K562 (cell line): Measurements from ENCODE around the gene ANAPC2. TPM values are rescaled to one million over a fixed set of nuclear protein-coding genes. Genes with fewer than 3 reads are reported as not detected.

Experiments used
- DMBX1 ChIP-seq: fragments of 250-450 bp; sonication (Bioruptor Pico); IDR thresholded peaks from 2 replicates; pipeline ENCODE4 v1.8.0; 2022; ENCODE audit warnings: inconsistent platforms, mild to moderate bottlenecking, moderate library complexity, borderline replicate concordance
- ERF ChIP-seq: fragments of 450-650 bp; formaldehyde crosslinking; IDR thresholded peaks from 2 replicates; pipeline ENCODE4 v1.4.0; 2020; ENCODE audit warnings: mild to moderate bottlenecking, mixed read lengths
- EWSR1 ChIP-seq: fragments of 450-650 bp; IDR thresholded peaks from 2 replicates; pipeline ENCODE4 v1.6.1; 2018; ENCODE audit warnings: borderline replicate concordance, mild to moderate bottlenecking, low read depth, moderate library complexity; ENCODE audit not compliant: partially characterized antibody
- KLF10 ChIP-seq: fragments of 250-450 bp; sonication (Bioruptor Pico); IDR thresholded peaks from 2 replicates; pipeline ENCODE4 v1.6.1; 2021; ENCODE audit warnings: matching md5 sums
- RBM17 ChIP-seq: fragments of 200-400 bp; formaldehyde crosslinking; IDR thresholded peaks from 2 replicates; pipeline ENCODE4 v1.6.1; 2017; ENCODE audit warnings: low read depth, mild to moderate bottlenecking, low read length, borderline replicate concordance
- XRCC5 ChIP-seq: fragments of 200-400 bp; formaldehyde crosslinking; IDR thresholded peaks from 2 replicates; pipeline ENCODE4 v1.6.1; 2017; ENCODE audit warnings: low read depth, mild to moderate bottlenecking, low read length
- ZNF699 ChIP-seq: fragments of 250-450 bp; sonication (Bioruptor Pico); IDR thresholded peaks from 2 replicates; pipeline ENCODE4 v1.8.0; 2021; ENCODE audit warnings: mild to moderate bottlenecking, moderate library complexity; ENCODE audit not compliant: insufficient replicate concordance
- polyA plus RNA-seq, 8 experiments: library from polyadenylated mRNA; depleted of rRNA in 4 of 8; stranded (reverse) in 5 of 8; unstranded in 3 of 8; fragments of >200 nt; fragmentation: Nextera tagmentation in 2 of 8; fragmentation: Illumina TruSeq in 1 of 8; extraction: Ambion mirVana in 2 of 8; extraction: Trizol in 1 of 8; gene quantifications; 2 replicates each; pipeline versions ENCODE4 v1.2.1 to v1.2.3, GENCODE V29; 2011 to 2014; ENCODE audit warnings: inconsistent platforms in 1 of 8, missing spikeins in 1 of 8
- total RNA-seq, 7 experiments: library from RNA; depleted of rRNA in 6 of 7; stranded (reverse); fragments of >200 nt in 6 of 7; fragmentation: Illumina TruSeq in 2 of 7; extraction: Trizol in 2 of 7; gene quantifications; 2 replicates each; pipeline versions ENCODE4 v1.2.1 to v1.2.3, GENCODE V29; 2011 to 2021; ENCODE audit warnings: low replicate concordance in 1 of 7
- TF ChIP-seq, protein P1 (sequence below): IDR thresholded peaks from 2 replicates; pipeline ENCODE4 v1.6.1; 2016; ENCODE audit warnings: missing genetic modification characterization, missing compliant biosample characterization
- TF ChIP-seq, protein P2 (sequence below): fragments of 450-650 bp; IDR thresholded peaks from 2 replicates; pipeline ENCODE4 v1.6.1; 2017; ENCODE audit warnings: antibody characterized with exemption
- TF ChIP-seq, protein P3 (sequence below): fragments of 200-800 bp; sonication (Bioruptor generic); IDR thresholded peaks from 2 replicates; pipeline ENCODE4 v1.6.1; 2017; ENCODE audit warnings: missing genetic modification characterization, missing compliant biosample characterization
- TF ChIP-seq, protein P4 (sequence below): fragments of 450-650 bp; formaldehyde crosslinking; IDR thresholded peaks from 2 replicates; pipeline ENCODE4 v1.4.0; 2022; ENCODE audit warnings: mild to moderate bottlenecking, moderate library complexity
- TF ChIP-seq, protein P5 (sequence below): sonication (generic); formaldehyde crosslinking; IDR thresholded peaks from 2 replicates; pipeline ENCODE4 v1.4.0; 2020; ENCODE audit warnings: mild to moderate bottlenecking, missing genetic modification reagents
- TF ChIP-seq, protein P6 (sequence below): fragments of 450-650 bp; IDR thresholded peaks from 2 replicates; pipeline ENCODE4 v1.6.1; 2017; ENCODE audit warnings: antibody characterized with exemption, mild to moderate bottlenecking

Gene ANAPC2
- total and polyA plus RNA-seq, 9 of the 15 experiments (the other 6 are each of a cell fraction or from before 2014, with no cell fraction given) = 0.11 to 56.5 (median 17.1) TPM; not detected in 1

DNA sequence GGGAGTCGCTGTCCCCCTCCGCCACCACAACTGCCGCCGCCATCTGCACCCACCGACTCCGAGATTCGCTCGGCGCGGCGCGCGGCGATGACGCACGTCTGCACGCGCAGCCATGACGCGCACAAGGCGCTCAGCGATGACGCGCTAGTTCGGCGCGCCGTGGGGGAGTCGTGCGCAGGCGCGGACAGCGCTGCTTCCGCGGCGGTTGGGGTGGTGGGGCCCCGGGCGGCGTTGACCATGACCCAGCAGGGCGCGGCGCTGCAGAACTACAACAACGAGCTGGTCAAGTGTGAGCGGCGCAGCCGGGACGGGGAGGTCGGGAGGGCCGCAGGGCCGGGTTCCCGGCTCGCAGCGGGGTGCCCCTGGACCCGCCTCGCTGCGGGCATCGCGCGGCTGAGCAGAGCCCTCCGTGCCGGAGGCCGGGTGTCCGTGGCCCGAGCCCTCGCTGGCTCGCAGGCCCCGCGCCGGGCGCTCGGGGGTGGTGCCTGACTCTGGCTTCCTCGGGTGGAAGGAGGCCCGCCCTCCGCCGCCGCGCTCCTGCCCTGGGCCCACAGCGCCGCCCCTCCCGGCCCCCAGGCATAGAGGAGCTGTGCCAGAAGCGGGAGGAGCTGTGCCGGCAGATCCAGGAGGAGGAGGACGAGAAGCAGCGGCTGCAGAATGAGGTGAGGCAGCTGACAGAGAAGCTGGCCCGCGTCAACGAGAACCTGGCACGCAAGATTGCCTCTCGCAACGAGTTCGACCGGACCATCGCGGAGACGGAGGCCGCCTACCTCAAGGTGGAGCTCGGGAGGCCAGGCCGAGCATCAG is at the start of gene ANAPC2, which contains the start of gene SSNA1 (continued):
- TF ChIP-seq ZNF699 = no peak
- TF ChIP-seq, protein P1, sequence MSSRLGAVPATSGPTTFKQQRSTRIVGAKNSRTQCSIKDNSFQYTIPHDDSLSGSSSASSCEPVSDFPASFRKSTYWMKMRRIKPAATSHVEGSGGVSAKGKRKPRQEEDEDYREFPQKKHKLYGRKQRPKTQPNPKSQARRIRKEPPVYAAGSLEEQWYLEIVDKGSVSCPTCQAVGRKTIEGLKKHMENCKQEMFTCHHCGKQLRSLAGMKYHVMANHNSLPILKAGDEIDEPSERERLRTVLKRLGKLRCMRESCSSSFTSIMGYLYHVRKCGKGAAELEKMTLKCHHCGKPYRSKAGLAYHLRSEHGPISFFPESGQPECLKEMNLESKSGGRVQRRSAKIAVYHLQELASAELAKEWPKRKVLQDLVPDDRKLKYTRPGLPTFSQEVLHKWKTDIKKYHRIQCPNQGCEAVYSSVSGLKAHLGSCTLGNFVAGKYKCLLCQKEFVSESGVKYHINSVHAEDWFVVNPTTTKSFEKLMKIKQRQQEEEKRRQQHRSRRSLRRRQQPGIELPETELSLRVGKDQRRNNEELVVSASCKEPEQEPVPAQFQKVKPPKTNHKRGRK (tag) = no peak
- no peak for TF ChIP-seq EWSR1
- TF ChIP-seq RBM17 = no peak
- TF ChIP-seq, protein P2, sequence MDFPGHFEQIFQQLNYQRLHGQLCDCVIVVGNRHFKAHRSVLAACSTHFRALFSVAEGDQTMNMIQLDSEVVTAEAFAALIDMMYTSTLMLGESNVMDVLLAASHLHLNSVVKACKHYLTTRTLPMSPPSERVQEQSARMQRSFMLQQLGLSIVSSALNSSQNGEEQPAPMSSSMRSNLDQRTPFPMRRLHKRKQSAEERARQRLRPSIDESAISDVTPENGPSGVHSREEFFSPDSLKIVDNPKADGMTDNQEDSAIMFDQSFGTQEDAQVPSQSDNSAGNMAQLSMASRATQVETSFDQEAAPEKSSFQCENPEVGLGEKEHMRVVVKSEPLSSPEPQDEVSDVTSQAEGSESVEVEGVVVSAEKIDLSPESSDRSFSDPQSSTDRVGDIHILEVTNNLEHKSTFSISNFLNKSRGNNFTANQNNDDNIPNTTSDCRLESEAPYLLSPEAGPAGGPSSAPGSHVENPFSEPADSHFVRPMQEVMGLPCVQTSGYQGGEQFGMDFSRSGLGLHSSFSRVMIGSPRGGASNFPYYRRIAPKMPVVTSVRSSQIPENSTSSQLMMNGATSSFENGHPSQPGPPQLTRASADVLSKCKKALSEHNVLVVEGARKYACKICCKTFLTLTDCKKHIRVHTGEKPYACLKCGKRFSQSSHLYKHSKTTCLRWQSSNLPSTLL = no peak
- peak; percentile 55; the same call in 1 of the 2 replicates for TF ChIP-seq XRCC5
- no peak for TF ChIP-seq KLF10 (CRISPR knock-in tag)
- TF ChIP-seq, protein P3, sequence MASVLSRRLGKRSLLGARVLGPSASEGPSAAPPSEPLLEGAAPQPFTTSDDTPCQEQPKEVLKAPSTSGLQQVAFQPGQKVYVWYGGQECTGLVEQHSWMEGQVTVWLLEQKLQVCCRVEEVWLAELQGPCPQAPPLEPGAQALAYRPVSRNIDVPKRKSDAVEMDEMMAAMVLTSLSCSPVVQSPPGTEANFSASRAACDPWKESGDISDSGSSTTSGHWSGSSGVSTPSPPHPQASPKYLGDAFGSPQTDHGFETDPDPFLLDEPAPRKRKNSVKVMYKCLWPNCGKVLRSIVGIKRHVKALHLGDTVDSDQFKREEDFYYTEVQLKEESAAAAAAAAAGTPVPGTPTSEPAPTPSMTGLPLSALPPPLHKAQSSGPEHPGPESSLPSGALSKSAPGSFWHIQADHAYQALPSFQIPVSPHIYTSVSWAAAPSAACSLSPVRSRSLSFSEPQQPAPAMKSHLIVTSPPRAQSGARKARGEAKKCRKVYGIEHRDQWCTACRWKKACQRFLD (CRISPR knock-in tag) = 0 out of 2 replicates have a peak, but pooled peaks have one; percentile 51
- TF ChIP-seq, protein P4, sequence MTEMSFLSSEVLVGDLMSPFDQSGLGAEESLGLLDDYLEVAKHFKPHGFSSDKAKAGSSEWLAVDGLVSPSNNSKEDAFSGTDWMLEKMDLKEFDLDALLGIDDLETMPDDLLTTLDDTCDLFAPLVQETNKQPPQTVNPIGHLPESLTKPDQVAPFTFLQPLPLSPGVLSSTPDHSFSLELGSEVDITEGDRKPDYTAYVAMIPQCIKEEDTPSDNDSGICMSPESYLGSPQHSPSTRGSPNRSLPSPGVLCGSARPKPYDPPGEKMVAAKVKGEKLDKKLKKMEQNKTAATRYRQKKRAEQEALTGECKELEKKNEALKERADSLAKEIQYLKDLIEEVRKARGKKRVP = no peak
- TF ChIP-seq, protein P5, sequence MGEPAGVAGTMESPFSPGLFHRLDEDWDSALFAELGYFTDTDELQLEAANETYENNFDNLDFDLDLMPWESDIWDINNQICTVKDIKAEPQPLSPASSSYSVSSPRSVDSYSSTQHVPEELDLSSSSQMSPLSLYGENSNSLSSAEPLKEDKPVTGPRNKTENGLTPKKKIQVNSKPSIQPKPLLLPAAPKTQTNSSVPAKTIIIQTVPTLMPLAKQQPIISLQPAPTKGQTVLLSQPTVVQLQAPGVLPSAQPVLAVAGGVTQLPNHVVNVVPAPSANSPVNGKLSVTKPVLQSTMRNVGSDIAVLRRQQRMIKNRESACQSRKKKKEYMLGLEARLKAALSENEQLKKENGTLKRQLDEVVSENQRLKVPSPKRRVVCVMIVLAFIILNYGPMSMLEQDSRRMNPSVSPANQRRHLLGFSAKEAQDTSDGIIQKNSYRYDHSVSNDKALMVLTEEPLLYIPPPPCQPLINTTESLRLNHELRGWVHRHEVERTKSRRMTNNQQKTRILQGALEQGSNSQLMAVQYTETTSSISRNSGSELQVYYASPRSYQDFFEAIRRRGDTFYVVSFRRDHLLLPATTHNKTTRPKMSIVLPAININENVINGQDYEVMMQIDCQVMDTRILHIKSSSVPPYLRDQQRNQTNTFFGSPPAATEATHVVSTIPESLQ (CRISPR knock-in tag) = no peak
- peak; percentile 28; the same call in 1 of the 2 replicates for TF ChIP-seq ERF (CRISPR knock-in tag)
- no peak for TF ChIP-seq DMBX1 (CRISPR knock-in tag)
- TF ChIP-seq, protein P6, sequence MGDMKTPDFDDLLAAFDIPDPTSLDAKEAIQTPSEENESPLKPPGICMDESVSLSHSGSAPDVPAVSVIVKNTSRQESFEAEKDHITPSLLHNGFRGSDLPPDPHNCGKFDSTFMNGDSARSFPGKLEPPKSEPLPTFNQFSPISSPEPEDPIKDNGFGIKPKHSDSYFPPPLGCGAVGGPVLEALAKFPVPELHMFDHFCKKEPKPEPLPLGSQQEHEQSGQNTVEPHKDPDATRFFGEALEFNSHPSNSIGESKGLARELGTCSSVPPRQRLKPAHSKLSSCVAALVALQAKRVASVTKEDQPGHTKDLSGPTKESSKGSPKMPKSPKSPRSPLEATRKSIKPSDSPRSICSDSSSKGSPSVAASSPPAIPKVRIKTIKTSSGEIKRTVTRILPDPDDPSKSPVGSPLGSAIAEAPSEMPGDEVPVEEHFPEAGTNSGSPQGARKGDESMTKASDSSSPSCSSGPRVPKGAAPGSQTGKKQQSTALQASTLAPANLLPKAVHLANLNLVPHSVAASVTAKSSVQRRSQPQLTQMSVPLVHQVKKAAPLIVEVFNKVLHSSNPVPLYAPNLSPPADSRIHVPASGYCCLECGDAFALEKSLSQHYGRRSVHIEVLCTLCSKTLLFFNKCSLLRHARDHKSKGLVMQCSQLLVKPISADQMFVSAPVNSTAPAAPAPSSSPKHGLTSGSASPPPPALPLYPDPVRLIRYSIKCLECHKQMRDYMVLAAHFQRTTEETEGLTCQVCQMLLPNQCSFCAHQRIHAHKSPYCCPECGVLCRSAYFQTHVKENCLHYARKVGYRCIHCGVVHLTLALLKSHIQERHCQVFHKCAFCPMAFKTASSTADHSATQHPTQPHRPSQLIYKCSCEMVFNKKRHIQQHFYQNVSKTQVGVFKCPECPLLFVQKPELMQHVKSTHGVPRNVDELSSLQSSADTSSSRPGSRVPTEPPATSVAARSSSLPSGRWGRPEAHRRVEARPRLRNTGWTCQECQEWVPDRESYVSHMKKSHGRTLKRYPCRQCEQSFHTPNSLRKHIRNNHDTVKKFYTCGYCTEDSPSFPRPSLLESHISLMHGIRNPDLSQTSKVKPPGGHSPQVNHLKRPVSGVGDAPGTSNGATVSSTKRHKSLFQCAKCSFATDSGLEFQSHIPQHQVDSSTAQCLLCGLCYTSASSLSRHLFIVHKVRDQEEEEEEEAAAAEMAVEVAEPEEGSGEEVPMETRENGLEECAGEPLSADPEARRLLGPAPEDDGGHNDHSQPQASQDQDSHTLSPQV = no peak; the same call in 1 of the 2 replicates
